Cardiac muscle cell (in vitro differentiated cells and primary cell): Measurements from ENCODE around the gene WRNIP1. TPM values are rescaled to one million over a fixed set of nuclear protein-coding genes. Genes with fewer than 3 reads are reported as not detected.
"Not testable (repeated sequence)": the region's sequence is repeated elsewhere in the genome, so short reads cannot be mapped to it uniquely, and the experiment has no call there.

ENCODE experiments used
- DNase-seq, 2 donors: peaks; one replicate each; pipeline versions ENCODE4 v3.0.0 to v3.0.0-alpha.2; 2010 to 2017; ENCODE audit warnings: low read depth in 1 of 2, low spot score in 1 of 2
- H3K27ac ChIP-seq: fragments of 200-600 bp; sonication (generic); 2 replicates; pipeline ENCODE4 v1.5.1; 2016
- H3K27me3 ChIP-seq: fragments of 200-600 bp; sonication (generic); 2 replicates; pipeline ENCODE4 v1.6.0; 2016; ENCODE audit warnings: control low read depth
- H3K36me3 ChIP-seq: fragments of 200-600 bp; sonication (generic); 2 replicates; pipeline ENCODE4 v1.5.1; 2016; ENCODE audit warnings: control low read depth
- H3K4me1 ChIP-seq: fragments of 200-600 bp; sonication (generic); 2 replicates; pipeline ENCODE4 v1.8.1; 2017; ENCODE audit warnings: low read depth, mild to moderate bottlenecking, mixed run types
- H3K4me3 ChIP-seq: fragments of 200-600 bp; sonication (generic); 2 replicates; pipeline ENCODE4 v1.5.1; 2016; ENCODE audit warnings: mild to moderate bottlenecking
- H3K9me3 ChIP-seq: fragments of 200-600 bp; sonication (generic); 2 replicates; pipeline ENCODE4 v1.5.1; 2017; ENCODE audit warnings: low read depth, mild to moderate bottlenecking, control low read depth
- CTCF ChIP-seq: IDR thresholded peaks from 2 replicates; pipeline ENCODE4 v1.5.1; 2012; ENCODE audit warnings: low read depth, mild to moderate bottlenecking, low read length
- polyA plus RNA-seq: library from polyadenylated mRNA; unstranded; fragments of >200 nt; fragmentation: Nextera tagmentation; extraction: Ambion mirVana; gene quantifications from 2 replicates; pipeline ENCODE4 v1.2.1, GENCODE V29; 2016
- total RNA-seq: library from RNA; depleted of rRNA; stranded (reverse); fragments of >200 nt; gene quantifications from 2 replicates; pipeline ENCODE4 v1.2.3, GENCODE V29; 2016

WRNIP1 gene
- total and polyA plus RNA-seq, 2 experiments from 2014 or later: 59.2 to 89.9 TPM

DNA sequence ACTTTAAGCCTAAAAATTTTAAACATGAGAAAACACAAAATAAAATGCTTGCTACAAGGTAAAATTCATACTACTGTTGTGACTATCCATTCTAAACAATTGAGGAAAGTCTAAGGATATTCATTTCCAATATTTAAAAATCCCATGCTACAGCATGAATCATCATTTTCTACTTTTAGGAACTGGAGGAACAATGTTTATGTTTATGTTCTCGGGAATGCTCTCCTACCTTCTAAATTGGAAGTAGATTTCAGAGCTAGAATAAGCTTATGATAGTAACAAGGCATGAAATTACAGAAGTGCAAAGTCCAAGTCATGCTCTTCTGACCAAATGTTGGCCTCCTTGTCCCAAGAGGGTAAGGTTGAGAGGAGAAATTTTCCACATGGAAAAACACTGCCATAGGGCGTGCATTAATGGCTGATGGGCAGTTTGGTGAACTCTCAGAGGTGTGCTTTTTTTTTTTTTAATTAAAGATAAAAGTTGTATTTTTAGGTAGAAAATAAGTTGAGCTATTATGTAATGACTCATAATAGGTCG, 8.4 kb upstream of the WRNIP1 start:
- Histone ChIP-seq H3K27me3 (no peaks in the 10 kb centered on the region), H3K4me1 (peaks cover 16% of the 10 kb centered on the region), H3K36me3 (no peaks in the 10 kb centered on the region), H3K9me3 (no peaks in the 10 kb centered on the region), H3K4me3 (no peak overlapping the region), H3K27ac (no peak overlapping the region)
- DNase-seq: no peak
- no peak for TF ChIP-seq CTCF

- Histone ChIP-seq H3K27ac (peak overlapping the region; percentile 57), H3K4me1 (peaks cover 11% of the 10 kb centered on the region), H3K27me3 (no peaks in the 10 kb centered on the region), H3K36me3 (no peaks in the 10 kb centered on the region), H3K4me3 (no peak overlapping the region), H3K9me3 (no peaks in the 10 kb centered on the region)
- no peak for TF ChIP-seq CTCF
- DNase-seq: no peak
These were observed 6.2 kb upstream of the WRNIP1 start for GRCh38 chr6:2758980-2759379.

- TF ChIP-seq CTCF: peak; percentile 46
- H3K9me3 ChIP-seq: no peaks in the 10 kb centered on the region
- no peak overlapping the region for H3K27ac ChIP-seq
- no peak for DNase-seq
- no peaks in the 10 kb centered on the region for H3K27me3 ChIP-seq
- H3K4me3 ChIP-seq: no peak overlapping the region
- H3K4me1 ChIP-seq: peaks cover 11% of the 10 kb centered on the region
- no peaks in the 10 kb centered on the region for H3K36me3 ChIP-seq
These were observed 4.0 kb upstream of the WRNIP1 start for GRCh38 chr6:2760882-2761842.

GRCh38 chr6:2762868-2763267, 2.3 kb upstream of the WRNIP1 start:
- H3K36me3 ChIP-seq, DNase-seq, H3K9me3 ChIP-seq, H3K27me3 ChIP-seq, H3K27ac ChIP-seq, H3K4me3 ChIP-seq: not testable (repeated sequence)
- peaks cover 21% of the 10 kb centered on the region for H3K4me1 ChIP-seq

GRCh38 chr6:2763345-2763841, 1.8 kb upstream of the WRNIP1 start:
- peak in 1 of 2 donors; percentile 36 for DNase-seq

More at GRCh38 chr6:2763345-2763841, 1.8 kb upstream of the WRNIP1 start:
- Histone ChIP-seq H3K9me3 (no peaks in the 10 kb centered on the region), H3K27ac (no peak overlapping the region), H3K4me3 (no peak overlapping the region), H3K4me1 (peaks cover 26% of the 10 kb centered on the region), H3K36me3 (no peaks in the 10 kb centered on the region), H3K27me3 (no peaks in the 10 kb centered on the region)
- no peak for TF ChIP-seq CTCF
